Spinal cord (tissue), 10 donors: ENCODE measurements around the gene IQCK. TPM values are rescaled to one million over a fixed set of nuclear protein-coding genes. Genes with fewer than 3 reads are reported as not detected.

Experiments
- DNase-seq, 6 donors: peaks; one replicate each; pipeline versions ENCODE4 v3.0.0 to v3.0.0-alpha.2; 2013 to 2015; ENCODE audit warnings: low spot score in 6 of 6, low read depth in 4 of 6
- H3K27ac ChIP-seq: one replicate; pipeline ENCODE4 v1.5.1; 2013; ENCODE audit warnings: low read depth, low read length, control low read depth
- H3K27me3 ChIP-seq: one replicate; pipeline ENCODE4 v1.6.1; 2013; ENCODE audit warnings: low read length; ENCODE audit not compliant: control insufficient read depth, insufficient read depth
- H3K36me3 ChIP-seq: one replicate; pipeline ENCODE4 v1.6.1; 2013; ENCODE audit warnings: low read length; ENCODE audit not compliant: control insufficient read depth, insufficient read depth
- H3K4me1 ChIP-seq: one replicate; pipeline ENCODE4 v1.6.1; 2013; ENCODE audit warnings: low read length; ENCODE audit not compliant: control insufficient read depth, insufficient read depth
- H3K4me3 ChIP-seq: one replicate; pipeline ENCODE4 v1.5.1; 2013; ENCODE audit warnings: low read depth, low read length, control low read depth
- H3K9me3 ChIP-seq: one replicate; pipeline ENCODE4 v1.6.1; 2013; ENCODE audit warnings: low read length; ENCODE audit not compliant: control insufficient read depth, insufficient read depth
- WGBS: methylation state at CpG from one replicate; pipeline ENCODE4 v1.1.5; 2013; ENCODE audit warnings: missing lambda C conversion rate; ENCODE audit not compliant: insufficient coverage; 5-methylcytosine and 5-hydroxymethylcytosine counted together
- polyA plus RNA-seq, 2 donors: library from polyadenylated mRNA; unstranded; fragments of 120-200 nt; gene quantifications; one replicate each; pipeline ENCODE4 v1.2.1, GENCODE V29; 2013; ENCODE audit not compliant: insufficient read length in 2 of 2
- total RNA-seq, 2 donors: library from RNA; depleted of rRNA in 1 of 2; stranded (reverse); fragments of 120-200 nt in 1 of 2; fragments of >200 nt in 1 of 2; gene quantifications; one replicate each; pipeline versions ENCODE4 v1.2.3 to v1.2.4, GENCODE V29; 2013 to 2014
- donor health status: healthy.

The IQCK gene
- total and polyA plus RNA-seq, 4 donors = 12.0 to 25.5 (median 19.0) TPM

- Histone ChIP-seq H3K27me3 (no peaks in the 10 kb centered on the region), H3K9me3 (no peaks in the 10 kb centered on the region), H3K4me3 (no peak overlapping the region), H3K27ac (no peak overlapping the region), H3K4me1 (peaks cover 7% of the 10 kb centered on the region), H3K36me3 (peaks cover 88% of the 10 kb centered on the region)
- DNase-seq = no peak
- WGBS = 100% methylated on average over 3 of the region's 5 CpGs
These were observed 12.2 kb upstream of the IQCK start for GRCh38 chr16:19705843-19706242.

- peaks cover 89% of the 10 kb centered on the region for H3K36me3 ChIP-seq
- WGBS = 98% methylated on average over 15 of the region's 15 CpGs
These were observed 11.2 kb upstream of the IQCK start for GRCh38 chr16:19706846-19707245.

GRCh38 chr16:19707569-19708295, 10.3 kb upstream of the IQCK start:
- no peak overlapping the region for H3K27ac ChIP-seq

More at GRCh38 chr16:19706846-19707245, 11.2 kb upstream of the IQCK start:
- peaks cover 7% of the 10 kb centered on the region for H3K4me1 ChIP-seq
- no peaks in the 10 kb centered on the region for H3K27me3 ChIP-seq
- no peak overlapping the region for H3K27ac ChIP-seq
- no peaks in the 10 kb centered on the region for H3K9me3 ChIP-seq
- no peak for DNase-seq
- no peak overlapping the region for H3K4me3 ChIP-seq

GRCh38 chr16:19708296-19709205, 9.5 kb upstream of the IQCK start:
- DNase-seq = no peak
- Histone ChIP-seq H3K27me3 (no peaks in the 10 kb centered on the region), H3K36me3 (peaks cover 91% of the 10 kb centered on the region), H3K27ac (no peak overlapping the region), H3K4me3 (no peak overlapping the region), H3K9me3 (no peaks in the 10 kb centered on the region), H3K4me1 (peaks cover 7% of the 10 kb centered on the region)
- WGBS = 75% methylated on average over 13 of the region's 18 CpGs

More at GRCh38 chr16:19707569-19708295, 10.3 kb upstream of the IQCK start:
- Histone ChIP-seq H3K4me1 (peaks cover 7% of the 10 kb centered on the region), H3K27me3 (no peaks in the 10 kb centered on the region), H3K36me3 (peaks cover 89% of the 10 kb centered on the region), H3K9me3 (no peaks in the 10 kb centered on the region), H3K4me3 (no peak overlapping the region)
- no peak for DNase-seq
- WGBS = 76% methylated on average over 9 of the region's 22 CpGs

GRCh38 chr16:19709381-19710136, 8.5 kb upstream of the IQCK start:
- WGBS = 94% methylated on average over 22 of the region's 22 CpGs
- DNase-seq = no peak
- Histone ChIP-seq H3K9me3 (no peaks in the 10 kb centered on the region), H3K4me3 (no peak overlapping the region), H3K27ac (no peak overlapping the region), H3K4me1 (peaks cover 7% of the 10 kb centered on the region), H3K27me3 (no peaks in the 10 kb centered on the region), H3K36me3 (peaks cover 89% of the 10 kb centered on the region)

- no peaks in the 10 kb centered on the region for H3K27me3 ChIP-seq
- peaks cover 82% of the 10 kb centered on the region for H3K36me3 ChIP-seq
- H3K4me1 ChIP-seq = peaks cover 7% of the 10 kb centered on the region
- H3K4me3 ChIP-seq = no peak overlapping the region
- 77% methylated on average over 22 of the region's 23 CpGs for WGBS
- DNase-seq = no peak
- no peak overlapping the region for H3K27ac ChIP-seq
- H3K9me3 ChIP-seq = no peaks in the 10 kb centered on the region
These were observed 7.7 kb upstream of the IQCK start for GRCh38 chr16:19710191-19710908.

GRCh38 chr16:19710991-19711545, 7.0 kb upstream of the IQCK start:
- Histone ChIP-seq H3K9me3 (no peaks in the 10 kb centered on the region), H3K36me3 (peaks cover 75% of the 10 kb centered on the region), H3K4me3 (no peak overlapping the region), H3K27me3 (no peaks in the 10 kb centered on the region), H3K27ac (no peak overlapping the region), H3K4me1 (peaks cover 7% of the 10 kb centered on the region)
- 63% methylated on average over 11 of the region's 13 CpGs for WGBS
- DNase-seq = no peak

- whole genome bisulfite sequencing = 95% methylated on average over 10 of the region's 12 CpGs
- no peak overlapping the region for H3K27ac ChIP-seq
- no peak overlapping the region for H3K4me3 ChIP-seq
- DNase-seq = no peak
- H3K27me3 ChIP-seq = no peaks in the 10 kb centered on the region
- H3K9me3 ChIP-seq = no peaks in the 10 kb centered on the region
- peaks cover 75% of the 10 kb centered on the region for H3K36me3 ChIP-seq
- peaks cover 11% of the 10 kb centered on the region for H3K4me1 ChIP-seq
These were observed 6.4 kb upstream of the IQCK start for GRCh38 chr16:19711643-19712042.
